ENCODE data around the gene MYL6. TPM values are rescaled to one million over a fixed set of nuclear protein-coding genes. Genes with fewer than 3 reads are reported as not detected.

The MYL6 gene
- total RNA-seq, 1 experiment from 2014 or later = 716 TPM

DNA sequence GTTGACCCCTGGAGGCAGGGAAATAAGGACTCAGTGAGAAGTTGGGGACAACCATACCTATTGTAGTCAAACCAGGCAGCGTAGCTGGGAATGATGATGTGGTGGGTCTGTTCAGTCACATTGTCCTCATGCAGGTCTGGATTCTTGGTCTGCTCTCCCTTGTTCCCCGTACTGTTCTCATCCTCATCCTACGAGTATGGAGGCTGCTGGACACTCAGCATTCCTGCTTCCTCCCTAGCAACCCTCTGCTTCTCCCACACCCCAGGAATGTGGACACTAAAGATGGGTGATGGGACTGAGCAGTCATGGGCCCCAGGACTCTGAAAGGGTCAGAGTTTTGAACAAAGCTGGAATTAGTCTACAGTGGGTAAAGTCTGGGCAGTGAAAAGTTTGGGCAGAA is 20.2 kb downstream of the MYL6 start:
- intact Hi-C loops (cut with micrococcal nuclease) = no loop called here
- Mint-ChIP-seq H3K9me3 (ENCODE audit: unreplicated experiment) (no peaks in the 10 kb centered on the region), H3K27me3 (ENCODE audit: insufficient read depth, unreplicated experiment) (no peaks in the 10 kb centered on the region), H3K4me1 (ENCODE audit: insufficient read depth, unreplicated experiment) (no peaks in the 10 kb centered on the region), H3K27ac (ENCODE audit: low read depth, unreplicated experiment) (no peak overlapping the region), H3K4me3 (ENCODE audit: unreplicated experiment) (no peak overlapping the region), H3K36me3 (ENCODE audit: insufficient read depth, unreplicated experiment) (peaks cover 97% of the 10 kb centered on the region)
- no peak for DNase-seq (ENCODE audit: unreplicated experiment)
- no TSS peak for BruUV-seq (replicated peaks)
- ChIA-PET POLR2A (interaction anchor here (1.1 to 1.7 kb wide), 5 partner anchors 8 to 50 kb away, joined by 3 to 5 read pairs (median 3); partner anchors contain the start of genes ESYT1 and SMARCC2), CTCF (interaction anchor here (0.7 to 1.5 kb wide), 4 partner anchors 11 to 54 kb away, joined by 3 to 9 read pairs (median 5); partner anchors contain the start of gene SMARCC2)
- no peak for TF ChIP-seq CTCF (IDR thresholded peaks at IDR 0.05; ENCODE audit: unreplicated experiment)

GRCh38 chr12:56186957-56187356 is 28.8 kb downstream of the MYL6 start:
- H3K9me3 Mint-ChIP-seq (ENCODE audit: unreplicated experiment) = no peaks in the 10 kb centered on the region
- H3K27me3 Mint-ChIP-seq (ENCODE audit: insufficient read depth, unreplicated experiment) = no peaks in the 10 kb centered on the region
- no peak overlapping the region for H3K27ac Mint-ChIP-seq (ENCODE audit: low read depth, unreplicated experiment)
- ChIA-PET POLR2A (interaction anchor here (1.7 to 7.9 kb wide), 5 partner anchors 10 to 59 kb away, joined by 5 to 108 read pairs (median 85); partner anchors contain the start of genes ESYT1, MYL6 and RNF41), CTCF (interaction anchor here (0.7 to 6.6 kb wide), 6 partner anchors 18 to 68 kb away, joined by 3 to 83 read pairs (median 22); partner anchors contain the start of genes ESYT1 and ZC3H10)
- BruUV-seq (replicated peaks) = no TSS peak
- TF ChIP-seq CTCF (IDR thresholded peaks at IDR 0.05; ENCODE audit: unreplicated experiment) = no peak
- intact Hi-C loops (cut with micrococcal nuclease) = no loop called here
- no peak overlapping the region for H3K4me3 Mint-ChIP-seq (ENCODE audit: unreplicated experiment)
- peaks cover 27% of the 10 kb centered on the region for H3K4me1 Mint-ChIP-seq (ENCODE audit: insufficient read depth, unreplicated experiment)
- peaks cover 60% of the 10 kb centered on the region for H3K36me3 Mint-ChIP-seq (ENCODE audit: insufficient read depth, unreplicated experiment)
- no peak for DNase-seq (ENCODE audit: unreplicated experiment)

GRCh38 chr12:56188131-56188777 is 30.1 kb downstream of the MYL6 start:
- POLR2A ChIA-PET = interaction anchor here (0.5 to 7.9 kb wide), 21 partner anchors 8 to 214 kb away, joined by 3 to 140 read pairs (median 5); partner anchors contain the start of genes CS, ESYT1, MYL6 and MYL6B
- Mint-ChIP-seq H3K4me3 (ENCODE audit: unreplicated experiment) (peak overlapping the region; percentile 85), H3K27ac (ENCODE audit: low read depth, unreplicated experiment) (peak overlapping the region; percentile 85), H3K27me3 (ENCODE audit: insufficient read depth, unreplicated experiment) (no peaks in the 10 kb centered on the region), H3K9me3 (ENCODE audit: unreplicated experiment) (no peaks in the 10 kb centered on the region), H3K4me1 (ENCODE audit: insufficient read depth, unreplicated experiment) (peaks cover 35% of the 10 kb centered on the region), H3K36me3 (ENCODE audit: insufficient read depth, unreplicated experiment) (peaks cover 47% of the 10 kb centered on the region)
- no peak for TF ChIP-seq CTCF (IDR thresholded peaks at IDR 0.05; ENCODE audit: unreplicated experiment)
- CTCF ChIA-PET = interaction anchor here (0.6 to 6.6 kb wide), 13 partner anchors 10 to 378 kb away, joined by 3 to 83 read pairs (median 7); partner anchors contain the start of gene ZC3H10
- intact Hi-C loops (cut with micrococcal nuclease) = no loop called here
- BruUV-seq (replicated peaks) = no TSS peak
- DNase-seq (ENCODE audit: unreplicated experiment) = no peak

GRCh38 chr12:56188778-56189098 is 30.6 kb downstream of the MYL6 start:
- Mint-ChIP-seq H3K27me3 (ENCODE audit: insufficient read depth, unreplicated experiment) (no peaks in the 10 kb centered on the region), H3K4me1 (ENCODE audit: insufficient read depth, unreplicated experiment) (peaks cover 38% of the 10 kb centered on the region), H3K9me3 (ENCODE audit: unreplicated experiment) (no peaks in the 10 kb centered on the region), H3K36me3 (ENCODE audit: insufficient read depth, unreplicated experiment) (peaks cover 42% of the 10 kb centered on the region), H3K27ac (ENCODE audit: low read depth, unreplicated experiment) (peak overlapping the region; percentile 85), H3K4me3 (ENCODE audit: unreplicated experiment) (peak overlapping the region; percentile 85)
- no TSS peak for BruUV-seq (replicated peaks)
- no peak for DNase-seq (ENCODE audit: unreplicated experiment)
- ChIA-PET POLR2A (interaction anchor here (0.7 to 7.9 kb wide), 21 partner anchors 8 to 261 kb away, joined by 3 to 140 read pairs (median 6); partner anchors contain the start of genes CS, ESYT1, MYL6 and MYL6B), CTCF (interaction anchor here (0.5 to 6.6 kb wide), 12 partner anchors 11 to 510 kb away, joined by 3 to 83 read pairs (median 9); partner anchors contain the start of genes ESYT1 and ZC3H10)
- intact Hi-C loops (cut with micrococcal nuclease) = loop anchor here (1.0 kb wide), 1 partner anchor 62 kb away; no protein-coding TSS in a partner anchor
- TF ChIP-seq CTCF (IDR thresholded peaks at IDR 0.05; ENCODE audit: unreplicated experiment) = no peak

Measured in MCF 10A (cell line).